Measurements from ENCODE around the gene ELP2.
"Not testable (repeated sequence)": the region's sequence is repeated elsewhere in the genome, so short reads cannot be mapped to it uniquely, and the experiment has no call there.

ELP2 gene, protein sequence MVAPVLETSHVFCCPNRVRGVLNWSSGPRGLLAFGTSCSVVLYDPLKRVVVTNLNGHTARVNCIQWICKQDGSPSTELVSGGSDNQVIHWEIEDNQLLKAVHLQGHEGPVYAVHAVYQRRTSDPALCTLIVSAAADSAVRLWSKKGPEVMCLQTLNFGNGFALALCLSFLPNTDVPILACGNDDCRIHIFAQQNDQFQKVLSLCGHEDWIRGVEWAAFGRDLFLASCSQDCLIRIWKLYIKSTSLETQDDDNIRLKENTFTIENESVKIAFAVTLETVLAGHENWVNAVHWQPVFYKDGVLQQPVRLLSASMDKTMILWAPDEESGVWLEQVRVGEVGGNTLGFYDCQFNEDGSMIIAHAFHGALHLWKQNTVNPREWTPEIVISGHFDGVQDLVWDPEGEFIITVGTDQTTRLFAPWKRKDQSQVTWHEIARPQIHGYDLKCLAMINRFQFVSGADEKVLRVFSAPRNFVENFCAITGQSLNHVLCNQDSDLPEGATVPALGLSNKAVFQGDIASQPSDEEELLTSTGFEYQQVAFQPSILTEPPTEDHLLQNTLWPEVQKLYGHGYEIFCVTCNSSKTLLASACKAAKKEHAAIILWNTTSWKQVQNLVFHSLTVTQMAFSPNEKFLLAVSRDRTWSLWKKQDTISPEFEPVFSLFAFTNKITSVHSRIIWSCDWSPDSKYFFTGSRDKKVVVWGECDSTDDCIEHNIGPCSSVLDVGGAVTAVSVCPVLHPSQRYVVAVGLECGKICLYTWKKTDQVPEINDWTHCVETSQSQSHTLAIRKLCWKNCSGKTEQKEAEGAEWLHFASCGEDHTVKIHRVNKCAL

DNA sequence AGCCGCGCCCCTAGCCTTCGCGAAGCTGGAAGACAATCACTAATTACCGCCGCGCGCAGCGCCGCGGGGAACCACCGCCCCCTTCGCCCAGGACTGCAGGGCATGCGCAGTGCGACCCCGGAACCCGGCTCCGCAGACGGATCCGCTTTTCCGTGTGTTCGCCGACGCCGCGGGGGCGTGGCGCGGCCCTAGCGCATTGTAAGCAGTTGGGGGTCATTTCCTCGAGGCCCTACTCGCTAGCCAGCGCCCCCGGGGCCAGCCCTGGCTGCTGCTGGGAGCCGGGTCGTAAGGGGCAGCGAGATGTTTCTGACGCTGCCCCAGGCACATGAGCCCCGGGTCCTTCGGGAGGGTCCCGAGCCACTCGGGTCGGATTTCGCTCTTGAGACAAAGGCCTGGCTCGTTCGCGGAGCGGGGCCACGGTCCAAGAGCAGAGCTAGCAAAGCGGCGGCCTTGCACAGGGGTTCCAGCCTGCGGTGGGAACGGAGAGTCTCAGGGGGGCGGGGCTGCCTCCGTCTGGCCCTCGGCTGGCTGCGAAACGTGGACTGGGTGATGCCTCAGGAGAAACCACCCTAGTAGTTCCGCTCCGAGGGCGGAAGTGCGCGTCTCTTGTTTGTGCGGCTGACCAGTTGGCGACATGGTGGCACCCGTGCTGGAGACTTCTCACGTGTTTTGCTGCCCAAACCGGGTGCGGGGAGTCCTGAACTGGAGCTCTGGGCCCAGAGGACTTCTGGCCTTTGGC, at the start of gene ELP2, which contains the start of gene SLC39A6:
TSS of gene ELP2 (plus strand) at position 600 of the 739 bp plus-strand sequence. CDS start at position 635, 35 bp downstream.
TSS of gene SLC39A6 (minus strand) at position 41 of the 739 bp plus-strand sequence. CDS start 2,333 bp downstream, outside the sequence.
- peak; percentile 88 to 94 (median 92) for DNase-seq

DNA sequence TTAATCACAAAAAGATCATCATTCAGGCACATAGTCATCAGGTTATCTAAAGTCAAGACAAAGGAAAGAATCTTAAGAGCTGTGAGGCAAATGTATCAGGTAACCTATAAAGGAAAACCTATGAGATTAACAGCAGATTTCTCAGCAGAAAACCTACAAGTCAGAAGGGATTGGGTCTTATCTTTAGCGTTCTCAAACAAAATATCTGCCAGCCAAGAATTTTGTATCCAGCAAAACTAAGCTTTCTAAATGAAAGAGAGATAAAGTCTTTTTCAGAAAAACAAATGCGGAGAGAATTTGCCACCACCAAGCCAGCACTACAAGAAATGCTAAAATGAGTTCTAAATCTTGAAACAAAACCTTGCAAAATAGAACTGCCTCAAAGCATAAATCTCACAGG, 48.6 kb upstream of the ELP2 start:
- DNase-seq, result not testable (repeated sequence)

DNA sequence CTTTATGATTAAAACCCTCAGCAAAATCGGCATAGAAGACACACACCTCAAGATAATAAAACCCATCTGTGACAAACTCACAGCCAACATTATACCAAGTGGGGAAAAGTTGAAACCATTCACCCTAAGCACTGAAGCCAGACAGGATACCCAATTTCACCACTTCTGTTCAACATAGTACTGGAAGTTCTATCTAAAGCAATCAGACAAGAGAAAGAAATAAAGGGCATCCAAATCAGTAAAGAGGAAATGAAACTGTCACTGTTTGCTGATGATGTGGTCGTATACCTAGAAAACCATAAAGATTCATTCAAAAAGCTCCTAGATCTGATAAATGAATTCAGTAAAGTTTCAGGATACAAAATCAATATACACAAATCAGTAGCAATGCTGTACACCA, 46.0 kb upstream of the ELP2 start:
- no peak for DNase-seq

DNA sequence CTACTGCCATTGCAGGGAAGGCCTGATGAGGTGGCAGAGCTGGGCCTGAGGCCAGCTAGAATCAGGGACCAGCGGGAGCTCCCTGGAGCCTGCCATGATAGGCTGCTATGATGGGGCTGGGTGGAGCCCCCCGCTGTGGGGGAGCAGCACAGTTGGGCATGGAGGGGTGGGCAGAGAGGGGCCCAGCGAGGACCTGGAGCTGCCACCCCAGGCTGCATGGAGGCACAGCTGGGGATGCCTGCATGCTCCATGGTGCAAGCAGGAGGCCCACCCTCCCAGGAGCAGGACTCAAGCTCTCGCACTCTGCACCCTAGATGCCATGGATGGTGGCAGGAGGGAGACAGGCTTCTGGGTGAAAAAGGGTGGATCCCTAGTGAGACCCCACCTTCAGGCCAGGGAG, 44.5 kb upstream of the ELP2 start:
- no peak for DNase-seq

DNA sequence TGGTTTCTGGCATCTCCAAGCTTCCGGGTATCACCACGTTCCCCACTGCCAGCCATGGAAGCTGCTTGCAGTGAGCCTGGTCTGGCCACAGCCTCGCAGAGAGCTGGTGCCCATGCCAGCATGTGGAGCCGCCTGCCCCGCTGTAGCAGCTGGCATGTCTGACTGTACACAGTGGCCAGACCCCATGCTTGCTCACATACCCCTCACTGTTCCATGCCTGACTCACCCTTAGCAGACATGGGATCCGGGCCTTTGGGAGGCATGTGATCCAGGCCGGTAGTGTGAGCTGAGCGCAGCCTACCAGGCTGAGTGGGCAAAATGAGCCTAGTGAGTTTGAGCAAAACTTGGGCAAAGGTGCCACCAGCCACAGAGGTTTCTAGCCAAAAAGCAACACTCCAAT, 43.5 kb upstream of the ELP2 start:
- DNase-seq, result no peak

DNA sequence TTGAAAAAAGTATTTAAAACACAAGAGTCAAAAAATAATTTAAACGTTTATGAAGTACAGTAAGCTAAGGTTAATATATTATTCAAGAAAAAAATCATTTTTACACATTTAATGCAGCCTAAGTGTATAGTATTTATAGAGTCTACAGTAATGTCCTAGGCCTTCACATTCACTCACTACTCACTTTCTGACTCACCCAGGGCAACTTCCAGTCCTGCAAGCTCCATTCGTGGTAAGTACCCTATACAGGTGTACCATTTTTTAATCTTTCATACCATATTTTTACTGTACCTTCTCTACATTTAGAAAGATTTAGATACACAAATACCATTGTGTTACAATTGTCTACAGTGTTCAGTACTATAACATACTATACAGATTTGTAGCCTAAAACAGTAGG, 41.4 kb upstream of the ELP2 start:
- DNase-seq, result no peak

DNA sequence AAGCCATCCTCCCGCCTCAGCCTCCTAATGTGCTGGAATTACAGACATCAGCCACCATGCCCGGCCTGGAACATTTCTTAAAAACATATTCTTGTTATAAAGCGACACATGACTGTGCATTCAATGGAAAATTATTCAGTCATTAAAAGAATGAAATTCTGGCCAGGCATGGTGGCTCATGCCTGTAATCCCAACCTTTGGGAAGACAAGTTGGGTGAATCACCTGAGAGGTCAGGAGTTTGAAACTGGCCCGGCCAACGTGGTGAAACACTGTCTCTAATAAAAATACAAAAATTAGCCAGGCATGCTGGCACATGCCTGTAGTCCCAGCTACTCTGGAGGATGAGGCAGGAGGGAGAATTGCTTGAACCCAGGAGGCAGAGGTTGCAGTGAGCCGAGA, 40.7 kb upstream of the ELP2 start:
- DNase-seq, result no peak

DNA sequence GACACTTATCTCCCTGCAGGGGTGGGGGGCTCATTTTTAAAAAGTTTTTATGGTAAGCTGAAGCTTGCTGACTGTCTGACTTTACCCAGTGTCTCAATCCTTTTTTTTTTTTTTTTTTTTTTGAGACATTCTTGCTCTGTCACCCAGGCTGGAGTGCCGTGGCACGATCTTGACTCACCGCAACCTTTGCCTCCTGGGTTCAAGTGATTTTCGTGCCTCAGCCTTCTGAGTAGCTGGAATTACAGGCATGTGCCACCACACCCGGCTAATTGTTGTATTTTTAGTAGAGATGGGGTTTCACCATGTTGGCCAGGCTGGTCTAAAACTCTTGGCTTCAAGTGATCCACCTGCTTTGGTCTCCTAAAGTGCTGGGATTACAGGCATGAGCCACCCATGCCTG, 37.6 kb upstream of the ELP2 start:
- not testable (repeated sequence) for DNase-seq

DNA sequence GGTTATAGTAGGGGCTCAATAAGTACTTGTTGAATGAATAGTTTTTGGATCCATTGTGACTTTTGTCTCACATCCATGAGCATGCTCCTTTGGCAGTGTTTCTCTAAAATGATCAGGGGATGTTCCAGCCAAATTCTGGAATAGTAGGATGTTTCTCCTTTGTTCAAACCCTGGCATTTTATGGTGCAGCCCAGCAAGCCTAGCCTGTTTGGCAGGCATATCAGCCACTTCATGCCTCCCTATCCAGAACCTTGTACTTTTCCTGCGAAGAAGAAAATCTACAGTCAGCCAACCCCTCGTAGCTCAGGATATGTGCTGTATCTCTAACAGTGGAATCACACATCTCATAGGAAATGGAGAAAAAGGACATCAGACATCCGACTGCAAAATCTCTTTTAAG, 35.3 kb upstream of the ELP2 start:
- DNase-seq, result no peak

DNA sequence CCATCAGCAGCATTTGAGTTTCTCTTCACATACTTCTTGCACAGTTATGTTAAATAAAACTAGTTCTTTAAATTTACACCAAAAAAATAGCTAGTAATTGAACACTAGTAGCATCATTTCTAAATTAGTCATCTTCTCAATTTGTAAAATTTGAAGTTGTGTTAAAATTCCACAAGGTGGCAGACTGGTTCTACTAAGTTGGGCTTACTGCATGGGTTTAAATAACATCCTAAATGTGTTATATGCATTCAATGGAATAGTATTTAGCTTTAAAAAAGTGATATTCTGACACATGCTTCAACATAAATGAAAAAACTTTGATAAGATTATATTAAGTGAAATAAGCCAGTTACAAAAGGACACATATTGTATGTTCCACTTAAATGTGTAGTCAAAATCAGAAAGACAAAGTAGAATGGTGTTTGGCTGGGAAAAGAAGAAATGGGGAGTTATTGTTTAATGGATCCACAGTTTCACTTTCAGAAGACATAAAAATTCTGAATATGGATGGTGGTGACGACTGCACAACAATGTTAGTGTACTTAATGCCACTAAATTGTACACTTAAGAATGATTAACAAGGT, 33.7 kb upstream of the ELP2 start:
- DNase-seq, result no peak

DNA sequence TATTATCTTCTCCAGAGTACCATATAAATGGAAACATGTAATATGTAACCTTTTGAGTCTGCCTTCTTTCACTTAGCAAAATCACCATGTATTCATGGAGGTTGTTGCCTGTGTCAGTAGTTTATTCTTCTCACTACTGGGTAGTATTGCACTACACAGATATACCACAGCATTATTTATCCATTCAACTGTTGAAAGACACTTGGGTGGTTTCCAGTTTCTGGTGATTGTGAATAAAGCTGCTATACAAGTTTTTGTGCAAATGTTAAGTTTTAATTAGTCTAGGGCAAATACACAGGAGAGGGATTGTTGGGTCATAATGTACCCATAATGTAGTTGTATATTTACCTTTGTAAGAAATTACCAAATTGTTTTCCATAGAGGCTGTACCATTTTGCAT, 32.7 kb upstream of the ELP2 start:
- DNase-seq, result no peak

DNA sequence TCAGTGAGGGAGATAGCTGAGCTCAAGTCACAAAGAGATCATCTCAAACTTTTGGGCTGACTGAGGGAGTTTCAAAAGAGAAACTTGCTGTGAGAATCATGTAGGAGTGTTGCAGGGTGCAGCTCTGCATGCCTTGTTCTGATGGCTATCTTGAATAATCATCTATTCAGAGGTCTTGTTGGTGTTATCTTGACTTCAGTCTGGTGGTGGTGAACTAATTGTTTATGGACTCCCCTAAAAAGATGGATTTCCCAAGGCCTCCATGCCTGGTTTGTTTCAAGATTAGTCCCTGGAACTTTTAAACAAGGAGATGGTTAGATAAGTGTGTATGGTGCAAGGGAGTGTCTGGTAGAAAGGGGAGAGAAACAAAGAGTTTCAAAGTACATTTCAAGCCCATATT, 30.4 kb upstream of the ELP2 start:
- DNase-seq, result no peak

DNA sequence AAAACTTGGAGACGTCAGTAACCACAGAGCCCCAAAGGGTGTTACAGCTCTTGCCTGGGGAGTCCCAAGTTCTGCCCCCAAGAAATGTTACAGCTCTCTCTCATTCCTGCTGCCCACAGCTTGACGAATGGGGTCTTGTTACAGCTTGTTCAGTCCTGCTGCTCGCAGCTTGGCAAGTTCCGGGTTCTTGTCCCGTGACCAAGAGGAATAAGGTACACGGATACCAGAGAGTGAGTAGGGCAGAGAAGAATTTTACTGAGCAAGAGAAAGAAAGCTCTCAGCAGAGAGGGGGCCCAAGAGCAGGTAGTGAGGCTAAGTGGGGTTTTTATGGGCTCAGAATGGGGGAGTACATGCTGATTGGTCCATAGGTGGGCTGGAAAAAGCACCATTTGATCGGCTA, 27.8 kb upstream of the ELP2 start:
- DNase-seq, result no peak

DNA sequence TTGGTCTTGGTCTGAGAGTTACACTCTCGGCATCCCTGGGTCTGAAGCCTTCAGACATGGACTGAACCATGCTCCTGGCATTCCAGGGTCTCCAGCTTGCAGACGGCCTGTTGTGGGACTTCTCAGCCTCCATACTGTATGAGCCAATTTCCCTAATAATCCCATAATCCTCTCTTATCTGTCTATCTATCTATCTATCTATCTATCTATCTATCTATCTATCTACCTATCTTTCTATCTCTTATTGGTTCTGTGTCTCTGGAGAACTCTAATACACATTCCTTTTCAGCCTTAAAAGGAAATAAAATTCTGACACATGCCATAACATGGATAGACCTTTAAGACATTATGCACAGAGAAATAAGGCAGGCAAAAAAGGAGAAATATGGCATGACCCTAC, 24.9 kb upstream of the ELP2 start:
- DNase-seq, result no peak

DNA sequence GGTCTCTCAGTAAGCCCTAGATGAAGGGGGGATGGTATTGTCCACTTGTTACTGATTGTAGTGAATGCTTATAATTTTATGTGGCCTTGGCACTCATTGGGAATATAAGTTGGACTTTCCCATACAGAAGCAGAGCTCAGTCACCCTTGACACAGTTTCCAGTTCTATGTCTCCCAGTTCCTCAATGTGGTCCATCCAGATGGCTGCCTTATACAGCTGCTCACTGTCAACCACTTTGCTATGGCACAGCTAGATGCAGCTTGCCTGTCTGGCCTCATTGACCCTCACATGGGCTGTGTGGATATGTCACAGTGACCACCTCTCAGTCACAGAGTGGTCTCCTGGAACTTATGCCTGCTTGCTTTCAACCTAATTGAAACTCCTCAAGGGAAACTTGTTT, 22.2 kb upstream of the ELP2 start:
- DNase-seq, result no peak

DNA sequence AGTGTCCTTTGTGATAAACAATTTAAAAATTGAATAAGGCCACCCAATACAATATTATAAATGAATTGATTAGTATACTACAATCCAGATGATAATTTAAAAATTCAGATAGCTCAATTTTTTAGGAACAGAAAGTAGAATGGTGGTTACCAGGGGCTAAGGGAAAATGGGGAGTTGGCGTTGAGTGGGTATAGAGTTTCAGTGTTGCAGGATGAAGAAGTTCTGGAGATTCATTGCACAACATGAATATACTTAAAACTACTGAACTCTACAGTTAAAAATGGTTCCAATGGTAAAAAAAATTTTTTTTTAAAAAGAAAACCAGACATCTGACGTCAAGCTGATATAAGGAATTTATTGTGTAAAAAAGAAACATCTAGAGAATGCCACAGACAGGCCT, 21.5 kb upstream of the ELP2 start:
- DNase-seq, result no peak

DNA sequence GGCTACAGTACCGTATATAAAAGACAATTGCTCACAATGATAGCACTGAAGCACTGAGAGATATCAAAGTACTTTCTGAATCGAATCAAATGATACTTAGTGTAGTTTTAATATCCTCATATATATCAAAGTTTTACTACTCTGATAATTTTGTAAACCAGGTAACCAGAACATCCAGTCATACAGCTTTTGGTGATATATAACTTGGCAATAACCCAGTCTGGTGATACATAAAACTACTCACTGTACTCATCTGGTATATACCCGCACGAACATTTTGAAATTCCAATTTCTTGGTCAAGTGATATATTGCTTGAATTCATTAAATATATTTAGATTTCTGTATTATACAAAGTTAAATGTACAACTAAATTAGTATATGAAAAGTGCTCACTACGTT, 21.1 kb upstream of the ELP2 start:
- DNase-seq, result no peak

DNA sequence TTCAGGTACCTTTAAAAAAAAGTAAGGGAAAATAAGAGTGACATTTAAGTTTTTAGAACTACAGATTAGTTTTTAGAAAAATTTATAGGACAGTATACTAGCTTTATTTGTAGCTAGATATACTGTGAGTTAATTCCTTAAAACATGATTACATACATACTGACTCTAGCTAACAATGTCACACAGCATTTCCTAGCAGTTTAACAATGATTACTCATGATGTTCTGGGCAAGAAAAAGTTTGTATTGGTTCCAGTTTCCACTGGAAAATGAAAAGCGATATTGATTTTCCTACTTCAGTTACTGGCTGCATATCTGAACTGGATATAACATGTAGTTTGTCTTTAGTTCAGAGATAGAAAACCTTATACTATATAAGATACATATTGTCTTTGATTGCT, 20.0 kb upstream of the ELP2 start:
- no peak for DNase-seq

DNA sequence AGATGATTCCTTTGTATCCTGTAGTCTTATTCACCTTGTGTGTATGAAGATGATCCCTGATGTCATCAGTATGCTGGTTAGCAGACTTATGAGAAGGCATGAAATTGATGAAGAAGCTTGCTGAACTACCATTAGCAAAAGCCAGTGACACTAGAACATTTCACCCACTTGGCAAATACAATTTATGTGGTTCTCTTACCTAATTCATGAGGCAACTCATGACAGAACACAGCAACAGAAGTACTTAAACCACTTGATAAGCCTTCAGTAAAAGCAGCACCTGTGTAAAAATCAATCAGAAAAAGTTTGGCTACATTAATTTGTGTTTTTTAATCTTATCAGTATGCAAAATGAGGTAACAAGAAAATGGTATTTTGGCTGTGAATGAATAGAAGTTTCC, 17.4 kb upstream of the ELP2 start:
- no peak for DNase-seq

DNA sequence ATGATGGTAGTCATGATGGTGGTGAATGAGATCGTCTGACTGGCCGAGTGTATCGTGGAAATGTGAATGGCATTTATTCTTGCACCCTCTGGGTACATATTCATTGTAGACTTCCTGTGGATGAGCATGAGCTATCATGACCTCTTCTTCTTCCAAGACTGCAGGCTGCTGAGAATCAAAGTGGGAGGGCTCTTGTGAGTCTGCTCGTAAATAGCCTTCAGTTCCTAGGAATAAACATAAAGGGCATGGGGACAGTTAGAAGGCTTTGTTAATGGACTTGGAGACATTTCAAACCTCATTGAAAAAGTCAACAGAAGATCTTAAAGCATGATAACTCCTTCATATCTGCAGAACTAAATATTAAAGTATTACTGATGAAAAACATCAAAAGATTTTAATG, 15.4 kb upstream of the ELP2 start:
- DNase-seq, result no peak

DNA sequence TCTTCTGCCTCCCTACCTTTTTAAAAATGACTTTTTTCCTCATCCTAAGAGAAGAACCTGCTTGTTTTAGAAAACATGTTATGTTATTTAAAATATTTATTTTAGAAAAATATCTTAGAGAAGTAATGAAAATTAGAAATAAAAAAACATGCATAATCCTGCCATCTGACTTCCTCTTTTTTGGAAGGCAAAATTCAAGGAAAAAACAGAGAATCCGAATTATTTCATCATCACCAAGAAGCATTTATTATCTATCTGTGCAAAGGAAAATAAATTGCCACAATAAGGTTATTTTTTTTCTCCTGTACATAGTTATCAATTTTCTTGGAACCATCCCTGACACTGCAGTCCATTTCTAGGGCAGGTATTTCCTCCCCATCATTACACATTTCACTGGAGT, 15.0 kb upstream of the ELP2 start:
- no peak for DNase-seq

DNA sequence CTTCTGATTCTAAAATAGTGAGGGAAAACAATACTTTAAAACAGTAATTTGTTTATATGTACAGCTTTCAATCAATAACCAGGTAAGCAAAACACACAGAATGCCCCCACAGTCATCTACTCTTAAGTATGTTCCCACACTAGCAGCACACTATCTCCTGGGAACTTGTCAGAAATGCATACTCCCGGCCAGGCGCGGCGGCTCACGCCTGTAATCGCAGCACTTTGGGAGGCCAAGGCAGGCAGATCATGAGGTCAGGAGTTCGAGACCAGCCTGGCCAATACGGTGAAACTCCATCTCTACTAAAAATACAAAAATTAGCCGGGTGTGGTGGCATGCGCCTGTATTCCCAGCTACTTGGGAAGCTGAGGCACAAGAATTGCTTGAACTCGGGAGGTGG, 12.9 kb upstream of the ELP2 start:
- DNase-seq, result not testable (repeated sequence)

DNA sequence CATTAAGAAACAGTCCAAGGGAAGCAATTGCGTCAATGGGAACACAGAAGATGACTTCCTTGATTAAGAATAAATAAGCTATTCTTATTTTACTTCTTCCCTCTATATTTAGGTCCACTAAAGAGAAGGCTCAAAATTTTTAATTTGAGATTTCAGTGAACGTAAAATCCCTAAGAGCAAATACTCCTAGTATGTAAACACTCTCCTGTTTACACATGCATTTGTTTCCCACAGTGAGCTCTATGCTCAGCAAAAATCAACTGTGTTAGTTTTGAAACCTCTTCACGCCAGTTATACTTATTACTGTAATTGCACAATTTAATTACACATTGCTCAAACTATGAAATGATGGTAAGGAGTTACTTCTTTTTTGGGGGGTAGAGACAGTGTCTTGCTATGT, 9.4 kb upstream of the ELP2 start:
- DNase-seq, result no peak
